ENCODE results near the gene SPAG16.

DNA sequence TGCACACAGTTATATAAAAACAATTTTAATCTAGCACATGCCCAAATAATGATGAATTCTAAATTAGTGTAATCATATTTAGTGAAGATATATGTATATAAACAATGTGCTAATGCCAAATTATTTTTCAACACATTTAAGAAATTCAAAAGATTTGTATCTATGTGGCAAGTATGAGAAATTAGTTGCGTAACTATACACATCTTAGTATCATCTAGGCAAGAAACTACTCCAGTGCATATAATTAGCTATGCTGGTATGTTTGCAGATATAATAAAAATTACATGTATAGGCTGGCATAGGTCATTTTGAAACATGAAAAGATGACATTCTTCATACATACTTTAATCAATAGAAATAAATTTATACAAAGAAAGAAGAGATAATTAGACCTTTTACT is 874.6 kb downstream of the SPAG16 start:
- TF ChIP-seq PPARG (CRISPR knock-in tag; conservative IDR thresholded peaks at IDR 0.05) (no peak), ZNF274 (CRISPR knock-in tag; IDR thresholded peaks at IDR 0.05) (no peak), ZNF335 (CRISPR knock-in tag; IDR thresholded peaks at IDR 0.05) (no peak), MIXL1 (CRISPR knock-in tag; IDR thresholded peaks at IDR 0.05) (no peak), ZNF367 (CRISPR knock-in tag; IDR thresholded peaks at IDR 0.05; ENCODE audit: borderline replicate concordance) (no peak), RBAK (CRISPR knock-in tag; IDR thresholded peaks at IDR 0.05) (no peak)
- TF ChIP-seq, protein P1, sequence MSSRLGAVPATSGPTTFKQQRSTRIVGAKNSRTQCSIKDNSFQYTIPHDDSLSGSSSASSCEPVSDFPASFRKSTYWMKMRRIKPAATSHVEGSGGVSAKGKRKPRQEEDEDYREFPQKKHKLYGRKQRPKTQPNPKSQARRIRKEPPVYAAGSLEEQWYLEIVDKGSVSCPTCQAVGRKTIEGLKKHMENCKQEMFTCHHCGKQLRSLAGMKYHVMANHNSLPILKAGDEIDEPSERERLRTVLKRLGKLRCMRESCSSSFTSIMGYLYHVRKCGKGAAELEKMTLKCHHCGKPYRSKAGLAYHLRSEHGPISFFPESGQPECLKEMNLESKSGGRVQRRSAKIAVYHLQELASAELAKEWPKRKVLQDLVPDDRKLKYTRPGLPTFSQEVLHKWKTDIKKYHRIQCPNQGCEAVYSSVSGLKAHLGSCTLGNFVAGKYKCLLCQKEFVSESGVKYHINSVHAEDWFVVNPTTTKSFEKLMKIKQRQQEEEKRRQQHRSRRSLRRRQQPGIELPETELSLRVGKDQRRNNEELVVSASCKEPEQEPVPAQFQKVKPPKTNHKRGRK (CRISPR knock-in tag; IDR thresholded peaks at IDR 0.05) = no peak
- TF ChIP-seq, protein P2, sequence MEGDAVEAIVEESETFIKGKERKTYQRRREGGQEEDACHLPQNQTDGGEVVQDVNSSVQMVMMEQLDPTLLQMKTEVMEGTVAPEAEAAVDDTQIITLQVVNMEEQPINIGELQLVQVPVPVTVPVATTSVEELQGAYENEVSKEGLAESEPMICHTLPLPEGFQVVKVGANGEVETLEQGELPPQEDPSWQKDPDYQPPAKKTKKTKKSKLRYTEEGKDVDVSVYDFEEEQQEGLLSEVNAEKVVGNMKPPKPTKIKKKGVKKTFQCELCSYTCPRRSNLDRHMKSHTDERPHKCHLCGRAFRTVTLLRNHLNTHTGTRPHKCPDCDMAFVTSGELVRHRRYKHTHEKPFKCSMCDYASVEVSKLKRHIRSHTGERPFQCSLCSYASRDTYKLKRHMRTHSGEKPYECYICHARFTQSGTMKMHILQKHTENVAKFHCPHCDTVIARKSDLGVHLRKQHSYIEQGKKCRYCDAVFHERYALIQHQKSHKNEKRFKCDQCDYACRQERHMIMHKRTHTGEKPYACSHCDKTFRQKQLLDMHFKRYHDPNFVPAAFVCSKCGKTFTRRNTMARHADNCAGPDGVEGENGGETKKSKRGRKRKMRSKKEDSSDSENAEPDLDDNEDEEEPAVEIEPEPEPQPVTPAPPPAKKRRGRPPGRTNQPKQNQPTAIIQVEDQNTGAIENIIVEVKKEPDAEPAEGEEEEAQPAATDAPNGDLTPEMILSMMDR (CRISPR knock-in tag; IDR thresholded peaks at IDR 0.05) = no peak
